Left renal pelvis (tissue), 4 donors: ENCODE data around the gene MINDY4. TPM values are rescaled to one million over a fixed set of nuclear protein-coding genes. Genes with fewer than 3 reads are reported as not detected.

ENCODE experiments used
- DNase-seq, 4 donors: peaks; one replicate each; pipeline ENCODE4 v3.0.0-alpha.2; 2013; ENCODE audit warnings: low read depth in 4 of 4, low spot score in 3 of 4
- polyA plus RNA-seq, 4 donors: library from polyadenylated mRNA; unstranded; fragments of 120-200 nt; gene quantifications; one replicate each; pipeline ENCODE4 v1.2.1, GENCODE V29; 2013; ENCODE audit not compliant: insufficient read length in 4 of 4

The MINDY4 gene
- polyA plus RNA-seq, 4 donors: 10.2 to 13.4 (median 10.6) TPM

GRCh38 chr7:30910411-30911073 is 139.3 kb downstream of the MINDY4 start:
- no peak for DNase-seq

GRCh38 chr7:30911133-30911532 is 139.9 kb downstream of the MINDY4 start:
- no peak for DNase-seq

- DNase-seq: peak in 1 of 4 donors; percentile 46
Observed at GRCh38 chr7:30911561-30911969, 140.3 kb downstream of the MINDY4 start, which contains the start of gene AQP1. Gene AQP1 (plus strand): TSS chr7:30911853. CDS start chr7:30911910, 57 bp downstream.

GRCh38 chr7:30912021-30912730 is 141.0 kb downstream of the MINDY4 start:
- no peak for DNase-seq

GRCh38 chr7:30912731-30912985 is 141.4 kb downstream of the MINDY4 start:
- no peak for DNase-seq

- no peak for DNase-seq
Observed at GRCh38 chr7:30912986-30913811, 142.0 kb downstream of the MINDY4 start.

GRCh38 chr7:30913821-30914515 is 142.8 kb downstream of the MINDY4 start:
- DNase-seq: no peak

- DNase-seq: no peak
Observed at GRCh38 chr7:30914596-30914995, 143.4 kb downstream of the MINDY4 start.

- no peak for DNase-seq
Observed at GRCh38 chr7:30915005-30915601, 143.9 kb downstream of the MINDY4 start.

GRCh38 chr7:30915751-30916150 is 144.5 kb downstream of the MINDY4 start:
- no peak for DNase-seq

- DNase-seq: no peak
Observed at GRCh38 chr7:30916255-30916654, 145.0 kb downstream of the MINDY4 start.

- no peak for DNase-seq
Observed at GRCh38 chr7:30916767-30917166, 145.6 kb downstream of the MINDY4 start.

GRCh38 chr7:30917216-30917893 is 146.1 kb downstream of the MINDY4 start:
- no peak for DNase-seq

GRCh38 chr7:30918676-30919075 is 147.5 kb downstream of the MINDY4 start:
- no peak for DNase-seq

GRCh38 chr7:30920021-30920583 is 148.9 kb downstream of the MINDY4 start:
- no peak for DNase-seq

GRCh38 chr7:30920584-30921539 is 149.6 kb downstream of the MINDY4 start:
- DNase-seq: no peak

- no peak for DNase-seq
Observed at GRCh38 chr7:30921540-30922401, 150.6 kb downstream of the MINDY4 start.

- DNase-seq: no peak
Observed at GRCh38 chr7:30922596-30922995, 151.4 kb downstream of the MINDY4 start.
